Neutrophil (primary cell): ENCODE results near the gene INPP5A.

Source experiments
- H3K27ac ChIP-seq: fragments of 200-600 bp; sonication (generic); 2 replicates; pipeline ENCODE4 v1.5.1; 2016; ENCODE audit warnings: mild to moderate bottlenecking, moderate library complexity
- H3K27me3 ChIP-seq: fragments of 200-600 bp; sonication (generic); 2 replicates; pipeline ENCODE4 v1.6.0; 2016; ENCODE audit warnings: mild to moderate bottlenecking
- H3K36me3 ChIP-seq: fragments of 200-600 bp; sonication (generic); 2 replicates; pipeline ENCODE4 v1.5.1; 2017
- H3K4me1 ChIP-seq, 2 experiments: fragments of 200-600 bp in 1 of 2; sonication (generic) in 1 of 2; 1 replicate in 1 of 2; 2 replicates in 1 of 2; pipeline versions ENCODE4 v1.5.1 to v1.6.1; 2013 to 2016; ENCODE audit warnings: low read depth in 1 of 2, low read length in 1 of 2, mild to moderate bottlenecking in 1 of 2, moderate library complexity in 1 of 2; ENCODE audit not compliant: control insufficient read depth in 1 of 2, insufficient read depth in 1 of 2
- H3K4me3 ChIP-seq, 2 experiments: fragments of 200-600 bp in 1 of 2; sonication (generic) in 1 of 2; 1 replicate in 1 of 2; 2 replicates in 1 of 2; pipeline ENCODE4 v1.5.1; 2013 to 2016; ENCODE audit warnings: low read depth in 1 of 2, low read length in 1 of 2, mild to moderate bottlenecking in 1 of 2, moderate library complexity in 1 of 2
- H3K9me3 ChIP-seq: fragments of 200-600 bp; sonication (generic); 2 replicates; pipeline ENCODE4 v1.5.1; 2016
- TF ChIP-seq, protein P1 (sequence below): fragments of 200-600 bp; sonication (generic); IDR thresholded peaks from 2 replicates; pipeline ENCODE4 v1.5.1; 2016; ENCODE audit warnings: antibody characterized with exemption

The INPP5A gene

GRCh38 chr10:132779549-132780294, 242.1 kb downstream of the INPP5A start:
- TF ChIP-seq, protein P1, sequence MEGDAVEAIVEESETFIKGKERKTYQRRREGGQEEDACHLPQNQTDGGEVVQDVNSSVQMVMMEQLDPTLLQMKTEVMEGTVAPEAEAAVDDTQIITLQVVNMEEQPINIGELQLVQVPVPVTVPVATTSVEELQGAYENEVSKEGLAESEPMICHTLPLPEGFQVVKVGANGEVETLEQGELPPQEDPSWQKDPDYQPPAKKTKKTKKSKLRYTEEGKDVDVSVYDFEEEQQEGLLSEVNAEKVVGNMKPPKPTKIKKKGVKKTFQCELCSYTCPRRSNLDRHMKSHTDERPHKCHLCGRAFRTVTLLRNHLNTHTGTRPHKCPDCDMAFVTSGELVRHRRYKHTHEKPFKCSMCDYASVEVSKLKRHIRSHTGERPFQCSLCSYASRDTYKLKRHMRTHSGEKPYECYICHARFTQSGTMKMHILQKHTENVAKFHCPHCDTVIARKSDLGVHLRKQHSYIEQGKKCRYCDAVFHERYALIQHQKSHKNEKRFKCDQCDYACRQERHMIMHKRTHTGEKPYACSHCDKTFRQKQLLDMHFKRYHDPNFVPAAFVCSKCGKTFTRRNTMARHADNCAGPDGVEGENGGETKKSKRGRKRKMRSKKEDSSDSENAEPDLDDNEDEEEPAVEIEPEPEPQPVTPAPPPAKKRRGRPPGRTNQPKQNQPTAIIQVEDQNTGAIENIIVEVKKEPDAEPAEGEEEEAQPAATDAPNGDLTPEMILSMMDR: no peak
- H3K4me1 ChIP-seq: peaks cover 0 to 3% of the 10 kb centered on the region in 2 experiments
- H3K9me3 ChIP-seq: no peaks in the 10 kb centered on the region
- no peak overlapping the region for H3K4me3 ChIP-seq
- H3K27ac ChIP-seq: no peak overlapping the region
- peaks cover 30% of the 10 kb centered on the region for H3K27me3 ChIP-seq
- peaks cover 84% of the 10 kb centered on the region for H3K36me3 ChIP-seq

- Histone ChIP-seq H3K9me3 (no peaks in the 10 kb centered on the region), H3K27ac (no peak overlapping the region), H3K27me3 (peaks cover 37% of the 10 kb centered on the region), H3K4me1 (peaks cover 0 to 10% of the 10 kb centered on the region in 2 experiments), H3K36me3 (peaks cover 80% of the 10 kb centered on the region), H3K4me3 (no peak overlapping the region)
- TF ChIP-seq, protein P1: no peak
Measured at GRCh38 chr10:132780356-132780755, 242.8 kb downstream of the INPP5A start.

DNA sequence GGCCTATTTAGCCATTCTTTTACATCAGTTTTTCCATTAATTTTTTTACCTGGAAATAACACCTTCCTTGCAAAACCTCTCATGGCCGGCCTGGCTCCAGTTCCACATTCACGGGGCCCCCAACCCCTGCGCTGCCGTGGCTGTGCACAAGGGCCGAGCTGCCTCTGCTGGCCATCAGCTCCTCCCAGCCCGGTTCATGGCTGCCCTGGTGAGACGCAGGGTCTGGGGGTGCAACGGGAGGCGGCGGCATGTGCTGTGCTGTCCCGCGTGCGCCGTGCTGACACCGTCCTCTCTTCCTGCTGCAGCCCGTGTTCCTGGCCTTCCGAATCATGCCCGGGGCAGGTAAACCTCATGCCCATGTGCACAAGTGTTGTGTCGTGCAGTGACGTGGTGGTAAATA, 244.0 kb downstream of the INPP5A start:
- H3K36me3 ChIP-seq: peaks cover 68% of the 10 kb centered on the region
- TF ChIP-seq, protein P1: no peak

GRCh38 chr10:132783165-132783939, 245.8 kb downstream of the INPP5A start:
- no peaks in the 10 kb centered on the region for H3K9me3 ChIP-seq
- TF ChIP-seq, protein P1: no peak
- H3K36me3 ChIP-seq: peaks cover 53% of the 10 kb centered on the region
- H3K4me1 ChIP-seq: peaks cover 0 to 20% of the 10 kb centered on the region in 2 experiments
- H3K27me3 ChIP-seq: peaks cover 65% of the 10 kb centered on the region
- H3K27ac ChIP-seq: no peak overlapping the region
- H3K4me3 ChIP-seq: no peak overlapping the region

More for the DNA sequence above, 244.0 kb downstream of the INPP5A start:
- Histone ChIP-seq H3K27ac (no peak overlapping the region), H3K4me3 (no peak overlapping the region), H3K9me3 (no peaks in the 10 kb centered on the region), H3K27me3 (peaks cover 47% of the 10 kb centered on the region), H3K4me1 (peaks cover 0 to 12% of the 10 kb centered on the region in 2 experiments)

DNA sequence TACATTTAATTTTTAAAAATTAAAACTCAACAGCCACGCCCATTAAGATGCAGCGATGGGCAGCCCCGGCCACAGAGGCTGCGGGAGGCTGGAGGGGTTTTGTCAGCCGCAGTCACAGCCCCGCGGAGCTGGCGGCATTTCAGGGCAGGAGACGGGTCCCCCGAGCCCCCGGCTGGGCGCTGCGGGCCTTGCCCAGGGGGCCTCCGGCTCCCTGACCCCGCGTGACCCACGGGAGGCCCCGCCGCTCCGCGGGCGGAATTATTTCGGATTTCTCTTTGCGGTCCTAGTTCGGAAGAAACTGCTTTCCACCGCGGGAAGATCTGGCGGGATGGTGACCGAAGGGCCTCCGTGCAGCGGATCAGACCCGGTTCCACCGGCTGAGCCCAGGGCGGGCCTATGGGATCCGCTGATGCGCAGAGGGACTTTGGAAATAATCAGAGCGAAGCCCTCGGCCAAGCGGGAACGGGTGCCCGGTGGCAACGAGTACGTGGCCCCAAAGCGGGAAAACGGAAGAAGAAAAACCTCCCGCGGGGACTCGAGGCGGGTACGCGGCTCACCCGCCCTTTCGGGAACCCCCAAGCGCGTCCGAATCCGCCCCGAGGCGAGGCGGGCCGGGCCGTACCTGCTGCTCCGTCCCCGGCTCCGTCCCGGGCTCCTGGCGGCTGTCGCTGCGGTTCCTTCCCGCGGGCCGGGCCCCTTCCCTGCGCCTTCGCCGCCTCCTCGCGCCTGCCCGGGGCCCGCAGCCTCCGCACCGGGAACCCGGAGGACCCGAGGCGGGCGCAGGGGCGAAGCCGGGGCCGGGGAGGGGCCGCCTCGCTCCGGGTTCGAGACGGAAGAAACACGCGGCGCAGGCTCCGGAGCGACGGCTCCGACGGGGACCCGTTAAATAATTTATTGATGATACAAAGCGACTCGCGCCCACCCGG, 246.6 kb downstream of the INPP5A start:
- H3K27me3 ChIP-seq: peaks cover 73% of the 10 kb centered on the region
- no peak overlapping the region for H3K27ac ChIP-seq
- H3K9me3 ChIP-seq: no peaks in the 10 kb centered on the region
- peaks cover 44% of the 10 kb centered on the region for H3K36me3 ChIP-seq
- no peak overlapping the region for H3K4me3 ChIP-seq
- TF ChIP-seq, protein P1: no peak
- peaks cover 0 to 20% of the 10 kb centered on the region in 2 experiments for H3K4me1 ChIP-seq
